H9 (cell line): ENCODE measurements around the gene PROX2. TPM values are rescaled to one million over a fixed set of nuclear protein-coding genes. Genes with fewer than 3 reads are reported as not detected.

Experiments used
- DNase-seq: peaks from one replicate; pipeline ENCODE4 v3.0.0-alpha.2; 2017
- H2AFZ ChIP-seq: one replicate; pipeline ENCODE4 v1.6.1; 2013; ENCODE audit warnings: mild to moderate bottlenecking, low read length, control low read depth, moderate library complexity
- H2AK5ac ChIP-seq: 2 replicates; pipeline ENCODE4 v1.6.1; 2013; ENCODE audit warnings: low read length, control low read depth, mixed read lengths; ENCODE audit not compliant: insufficient read length
- H2BK120ac ChIP-seq: one replicate; pipeline ENCODE4 v1.6.1; 2013; ENCODE audit warnings: low read depth, mild to moderate bottlenecking, low read length, control low read depth, inconsistent platforms; ENCODE audit not compliant: poor library complexity, severe bottlenecking
- H2BK12ac ChIP-seq: 2 replicates; pipeline ENCODE4 v1.6.1; 2013; ENCODE audit warnings: low read length, control low read depth, mixed read lengths, low read depth; ENCODE audit not compliant: insufficient read length
- H2BK15ac ChIP-seq: 2 replicates; pipeline ENCODE4 v1.6.1; 2013; ENCODE audit warnings: low read depth, low read length, control low read depth
- H2BK20ac ChIP-seq: one replicate; pipeline ENCODE4 v1.6.1; 2013; ENCODE audit warnings: low read depth, mild to moderate bottlenecking, low read length, control low read depth, inconsistent platforms; ENCODE audit not compliant: poor library complexity, severe bottlenecking
- H2BK5ac ChIP-seq: 2 replicates; pipeline ENCODE4 v1.6.1; 2013; ENCODE audit warnings: low read length, control low read depth, mixed read lengths; ENCODE audit not compliant: insufficient read length
- H3K14ac ChIP-seq: 2 replicates; pipeline ENCODE4 v1.6.1; 2013; ENCODE audit warnings: low read length, control low read depth; ENCODE audit not compliant: insufficient read depth
- H3K18ac ChIP-seq: 2 replicates; pipeline ENCODE4 v1.6.1; 2013; ENCODE audit warnings: low read depth, mild to moderate bottlenecking, mixed read lengths, low read length, control low read depth; ENCODE audit not compliant: insufficient read length
- H3K23ac ChIP-seq: 2 replicates; pipeline ENCODE4 v1.6.1; 2013; ENCODE audit warnings: low read length, control low read depth, mixed read lengths, low read depth; ENCODE audit not compliant: insufficient read length
- H3K23me2 ChIP-seq: 2 replicates; pipeline ENCODE4 v1.6.1; 2013; ENCODE audit warnings: low read depth, mild to moderate bottlenecking, mixed read lengths, low read length, control low read depth; ENCODE audit not compliant: insufficient read length, poor library complexity, severe bottlenecking
- H3K27ac ChIP-seq: 2 replicates; pipeline ENCODE4 v1.5.1; 2013; ENCODE audit warnings: low read length, control low read depth, mixed read lengths, low read depth; ENCODE audit not compliant: insufficient read length
- H3K27me3 ChIP-seq: 2 replicates; pipeline ENCODE4 v1.6.1; 2013; ENCODE audit warnings: low read length, control low read depth, inconsistent platforms; ENCODE audit not compliant: insufficient read depth
- H3K4ac ChIP-seq: 2 replicates; pipeline ENCODE4 v1.6.1; 2013; ENCODE audit warnings: low read depth, mild to moderate bottlenecking, control low read depth, inconsistent platforms, low read length, moderate library complexity
- H3K4me1 ChIP-seq: 2 replicates; pipeline ENCODE4 v1.6.1; 2013; ENCODE audit warnings: low read length, control low read depth, inconsistent platforms; ENCODE audit not compliant: insufficient read depth
- H3K4me2 ChIP-seq: 2 replicates; pipeline ENCODE4 v1.6.1; 2013; ENCODE audit warnings: low read length, control low read depth, mixed read lengths; ENCODE audit not compliant: insufficient read length, insufficient read depth
- H3K56ac ChIP-seq: 2 replicates; pipeline ENCODE4 v1.6.1; 2013; ENCODE audit warnings: low read depth, mild to moderate bottlenecking, mixed read lengths, low read length, control low read depth; ENCODE audit not compliant: insufficient read length
- H3K79me1 ChIP-seq: 2 replicates; pipeline ENCODE4 v1.6.1; 2013; ENCODE audit warnings: low read depth, mild to moderate bottlenecking, moderate library complexity, low read length, control low read depth, inconsistent platforms; ENCODE audit not compliant: insufficient read depth, poor library complexity, severe bottlenecking
- H3K79me2 ChIP-seq: 2 replicates; pipeline ENCODE4 v1.6.1; 2013; ENCODE audit warnings: low read length, control low read depth, inconsistent platforms; ENCODE audit not compliant: insufficient read depth
- H3K9ac ChIP-seq: 2 replicates; pipeline ENCODE4 v1.6.1; 2013; ENCODE audit warnings: low read length, control low read depth, mixed read lengths; ENCODE audit not compliant: insufficient read length; ENCODE audit errors: extremely low read depth
- H3K9me3 ChIP-seq: one replicate; pipeline ENCODE4 v1.6.1; 2013; ENCODE audit warnings: low read depth, low read length, inconsistent platforms; ENCODE audit not compliant: control insufficient read depth
- H3T11ph ChIP-seq: one replicate; pipeline ENCODE4 v1.6.1; 2013; ENCODE audit warnings: mild to moderate bottlenecking, low read length, control low read depth, inconsistent platforms
- H4K20me1 ChIP-seq: one replicate; pipeline ENCODE4 v1.6.1; 2013; ENCODE audit not compliant: control insufficient read depth, insufficient read length, insufficient read depth
- H4K5ac ChIP-seq: 2 replicates; pipeline ENCODE4 v1.6.1; 2013; ENCODE audit warnings: low read depth, mild to moderate bottlenecking, mixed read lengths, low read length, control low read depth; ENCODE audit not compliant: insufficient read length
- H4K8ac ChIP-seq: replicated peaks from 2 replicates; pipeline ENCODE4 v1.6.1; 2013; ENCODE audit warnings: low read length, control low read depth, mixed read lengths, low read depth; ENCODE audit not compliant: insufficient read length
- H4K91ac ChIP-seq: 2 replicates; pipeline ENCODE4 v1.6.1; 2013; ENCODE audit warnings: low read depth, mild to moderate bottlenecking, moderate library complexity, mixed read lengths, low read length, control low read depth; ENCODE audit not compliant: insufficient read length
- H3K27ac Mint-ChIP-seq, 3 experiments: 2 replicates in 2 of 3; 3 replicates in 1 of 3; pipeline ENCODE4 v1.8.0; 2020 to 2021; ENCODE audit warnings: mixed read lengths in 3 of 3, mild to moderate bottlenecking in 1 of 3, moderate library complexity in 1 of 3
- H3K27me3 Mint-ChIP-seq: 2 replicates; pipeline ENCODE4 v1.8.0; 2021; ENCODE audit warnings: low read depth, mild to moderate bottlenecking, moderate library complexity, mixed read lengths
- H3K36me3 Mint-ChIP-seq, 3 experiments: 2 replicates in 2 of 3; 3 replicates in 1 of 3; pipeline ENCODE4 v1.8.0; 2020 to 2021; ENCODE audit warnings: low read depth in 3 of 3, mixed read lengths in 3 of 3; ENCODE audit not compliant: insufficient read depth in 1 of 3
- H3K4me1 Mint-ChIP-seq, 2 experiments: 2 replicates each; pipeline ENCODE4 v1.8.0; 2020; ENCODE audit warnings: mixed read lengths in 2 of 2
- H3K4me3 Mint-ChIP-seq, 2 experiments: 2 replicates in 1 of 2; 3 replicates in 1 of 2; pipeline ENCODE4 v1.8.0; 2020 to 2021; ENCODE audit warnings: mild to moderate bottlenecking in 2 of 2, mixed read lengths in 2 of 2, moderate library complexity in 1 of 2
- H3K9me3 Mint-ChIP-seq, 2 experiments: 2 replicates in 1 of 2; 3 replicates in 1 of 2; pipeline ENCODE4 v1.8.0; 2020; ENCODE audit warnings: mild to moderate bottlenecking in 2 of 2, mixed read lengths in 2 of 2, moderate library complexity in 1 of 2
- CTCF ChIP-seq: fragments of 200-600 bp; sonication (generic); conservative IDR thresholded peaks from 3 replicates; pipeline ENCODE4 v1.8.0; 2021; ENCODE audit warnings: antibody characterized with exemption, mild to moderate bottlenecking
- WGBS: extraction: QIAGEN DNeasy Blood & Tissue Kit; methylation state at CpG from one replicate; pipeline ENCODE4 v1.1.7; 2013; ENCODE audit warnings: missing lambda C conversion rate, low lambda C conversion rate, mixed read lengths; ENCODE audit not compliant: insufficient read length; ENCODE audit errors: extremely low coverage; 5-methylcytosine and 5-hydroxymethylcytosine counted together
- total RNA-seq: library from RNA; stranded (reverse); gene quantifications from 2 replicates; pipeline ENCODE4 v1.2.1, GENCODE V29; 2021

The PROX2 gene
- total RNA-seq, 1 experiment from 2014 or later, result not detected

GRCh38 chr14:74853581-74853980, 22.4 kb downstream of the PROX2 start:
- H3K79me1 ChIP-seq, result no peaks in the 10 kb centered on the region
- H3K9me3 Mint-ChIP-seq, result no peaks in the 10 kb centered on the region
- no peak overlapping the region for H3K4me3 Mint-ChIP-seq
- H4K5ac ChIP-seq, result no peak overlapping the region
- H3K23me2 ChIP-seq, result no peaks in the 10 kb centered on the region
- H2AFZ ChIP-seq, result no peak overlapping the region
- no peak overlapping the region for H3K9ac ChIP-seq
- H3T11ph ChIP-seq, result no peak overlapping the region
- no peak overlapping the region for H4K8ac ChIP-seq
- no peaks in the 10 kb centered on the region for H3K79me2 ChIP-seq
- H2BK12ac ChIP-seq, result no peak overlapping the region
- no peak overlapping the region for H3K27ac ChIP-seq
- no peak overlapping the region for H3K56ac ChIP-seq
- no peaks in the 10 kb centered on the region for H4K20me1 ChIP-seq
- no peak overlapping the region for H4K91ac ChIP-seq
- H3K4ac ChIP-seq, result no peak overlapping the region
- H3K4me1 ChIP-seq, result no peaks in the 10 kb centered on the region
- no peaks in the 10 kb centered on the region; the same call in 1 of the 2 replicates for H3K27me3 Mint-ChIP-seq
- H3K9me3 ChIP-seq, result no peaks in the 10 kb centered on the region
- no peak for TF ChIP-seq CTCF
- no peak overlapping the region for H3K4me2 ChIP-seq
- no peak overlapping the region for H2BK120ac ChIP-seq
- H3K36me3 Mint-ChIP-seq, result no peaks in the 10 kb centered on the region
- no peak overlapping the region for H2BK15ac ChIP-seq
- H3K18ac ChIP-seq, result no peak overlapping the region
- no peak overlapping the region; a peak in 1 of 7 replicates for H3K27ac Mint-ChIP-seq
- no peak overlapping the region for H3K14ac ChIP-seq
- DNase-seq, result no peak
- H2BK5ac ChIP-seq, result no peak overlapping the region
- H2AK5ac ChIP-seq, result no peak overlapping the region
- no peaks in the 10 kb centered on the region for H3K4me1 Mint-ChIP-seq
- H3K23ac ChIP-seq, result no peak overlapping the region
- H3K27me3 ChIP-seq, result no peaks in the 10 kb centered on the region
- no peak overlapping the region for H2BK20ac ChIP-seq
- WGBS, result no CpG with 5 or more reads among the region's 4 CpGs
